ENCODE data around the gene MYBBP1A. TPM values are rescaled to one million over a fixed set of nuclear protein-coding genes. Genes with fewer than 3 reads are reported as not detected.

The MYBBP1A gene
- total and polyA plus RNA-seq, 2 of the 13 experiments (the other 11 are each of a cell fraction or from before 2014, with no cell fraction given) = 18.6 to 54.8 TPM

- no peak overlapping the region for H3K9ac ChIP-seq (ENCODE audit: insufficient read depth, low read depth, low read length)
- POLR2A ChIA-PET = no interaction called here
- H3K79me2 ChIP-seq (ENCODE audit: insufficient read depth, low read length) = no peaks in the 10 kb centered on the region
- no peaks in the 10 kb centered on the region for H3K36me3 ChIP-seq (replicated peaks in 1 of 2; ENCODE audit: control insufficient read depth in 1 of 2, insufficient read depth in 2 of 2, low read length in 2 of 2)
- CTCF ChIA-PET (ENCODE audit: low intra/inter-chr PET ratio, low total read pairs) = no interaction called here
- 21% methylated on average over 5 of the region's 11 CpGs for whole genome bisulfite sequencing (ENCODE audit: low lambda C conversion rate)
- in situ Hi-C loops (cut with HindIII; ENCODE audit: extremely low pct_ligation_motif_present, low pct_unique_long_range_greater_than_20kb) = loop anchor here (5.0 kb wide), 1 partner anchor 92 kb away; no protein-coding TSS in a partner anchor
- no peak for FAIRE-seq
- H2AFZ ChIP-seq (ENCODE audit: low read length) = no peak overlapping the region
- H4K20me1 ChIP-seq (ENCODE audit: insufficient read depth, low read length) = no peaks in the 10 kb centered on the region
- BruUV-seq (replicated peaks) = no TSS peak
- ATAC-seq = no peak
- H3K9me3 ChIP-seq (ENCODE audit: low read length) = no peaks in the 10 kb centered on the region
- H3K27ac ChIP-seq (ENCODE audit: extremely low read length, insufficient read depth, low read length) = no peak overlapping the region
- no peak overlapping the region for H3K4me3 ChIP-seq (replicated peaks in 1 of 3; ENCODE audit: insufficient read depth in 1 of 3, low read depth in 2 of 3, low read length in 3 of 3)
- intact Hi-C loops (cut with micrococcal nuclease; ENCODE audit: unreplicated experiment) = no loop called here
- peaks cover 9 to 68% of the 10 kb centered on the region in 2 experiments; a peak in 4 of 5 replicates for H3K27me3 ChIP-seq (ENCODE audit: control insufficient read depth in 1 of 2, insufficient read depth in 2 of 2, low read length in 2 of 2)
- DNase-seq (ENCODE audit: low spot score) = no peak
- H3K4me2 ChIP-seq (ENCODE audit: low read depth, low read length) = no peak overlapping the region
- H3K4me1 ChIP-seq (ENCODE audit: insufficient read depth, low read length) = peaks cover 12% of the 10 kb centered on the region
- no peak for TF ChIP-seq RBM22 (optimal IDR thresholded peaks at IDR 0.05; ENCODE audit: low read length)
- no peak for TF ChIP-seq ZBED4 (CRISPR knock-in tag; IDR thresholded peaks at IDR 0.05; ENCODE audit: borderline replicate concordance)
- TF ChIP-seq KAT8 (CRISPR knock-in tag; IDR thresholded peaks at IDR 0.05) = no peak
- TF ChIP-seq ZC3H13 (CRISPR knock-in tag; IDR thresholded peaks at IDR 0.05) = no peak
- no peak for TF ChIP-seq ZNF101 (CRISPR knock-in tag; IDR thresholded peaks at IDR 0.05; ENCODE audit: borderline replicate concordance, low read depth)
- TF ChIP-seq GFI1 (CRISPR knock-in tag; IDR thresholded peaks at IDR 0.05; ENCODE audit: borderline replicate concordance) = no peak
- no peak for TF ChIP-seq ZNF264 (CRISPR knock-in tag; IDR thresholded peaks at IDR 0.05)
- no peak for TF ChIP-seq ATF6 (CRISPR knock-in tag; conservative IDR thresholded peaks at IDR 0.05)
- no peak for TF ChIP-seq HDAC1 (CRISPR knock-in tag; IDR thresholded peaks at IDR 0.05)
- no peak for TF ChIP-seq CENPBD1 (CRISPR knock-in tag; IDR thresholded peaks at IDR 0.05; ENCODE audit: borderline replicate concordance, low read depth)
These were observed 40.4 kb downstream of the MYBBP1A start for GRCh38 chr17:4514779-4515178.
